HG02571 (cell line): ENCODE measurements around the gene ARHGDIA.
"Not testable (repeated sequence)": the region's sequence is repeated elsewhere in the genome, so short reads cannot be mapped to it uniquely, and the experiment has no call there.

Experiments
- ATAC-seq: cut with Tn5 transposase; IDR thresholded peaks from one replicate; pipeline ENCODE4 v1.9.1; 2021; ENCODE audit warnings: mild to moderate bottlenecking, moderate library complexity; ENCODE audit not compliant: unreplicated experiment

ARHGDIA gene

GRCh38 chr17:81844887-81845286 is 26.2 kb downstream of the ARHGDIA start:
- ATAC-seq, result no peak

GRCh38 chr17:81844327-81844851 is 26.7 kb downstream of the ARHGDIA start:
- no peak for ATAC-seq

GRCh38 chr17:81843713-81844326 is 27.3 kb downstream of the ARHGDIA start:
- ATAC-seq, result no peak

GRCh38 chr17:81842725-81843504 is 28.2 kb downstream of the ARHGDIA start:
- ATAC-seq, result no peak

- no peak for ATAC-seq
Observed at GRCh38 chr17:81842378-81842724, 28.8 kb downstream of the ARHGDIA start.

GRCh38 chr17:81841866-81842265 is 29.3 kb downstream of the ARHGDIA start:
- no peak for ATAC-seq

GRCh38 chr17:81840826-81841778 is 30.0 kb downstream of the ARHGDIA start:
- ATAC-seq, result no peak

GRCh38 chr17:81840059-81840458 is 31.1 kb downstream of the ARHGDIA start:
- not testable (repeated sequence) for ATAC-seq

- no peak for ATAC-seq
Observed at GRCh38 chr17:81839301-81839700, 31.8 kb downstream of the ARHGDIA start.

GRCh38 chr17:81838753-81839255 is 32.3 kb downstream of the ARHGDIA start:
- no peak for ATAC-seq

GRCh38 chr17:81837641-81838040 is 33.5 kb downstream of the ARHGDIA start:
- ATAC-seq, result no peak

- ATAC-seq, result no peak
Observed at GRCh38 chr17:81834831-81835267, 36.3 kb downstream of the ARHGDIA start, which contains the start of gene PPP1R27. TSS of gene PPP1R27 (minus strand) at chr17:81835050. CDS start at chr17:81834953, 97 bp downstream.

GRCh38 chr17:81833921-81834830 is 37.0 kb downstream of the ARHGDIA start:
- ATAC-seq, result no peak

GRCh38 chr17:81833160-81833920 is 37.8 kb downstream of the ARHGDIA start, which contains the start of gene MCRIP1:
TSS of gene MCRIP1 (minus strand) at chr17:81833291. CDS start at chr17:81824506, 8,785 bp downstream.
- ATAC-seq, result peak; percentile 73

- ATAC-seq, result peak; percentile 19
Observed at GRCh38 chr17:81832608-81833159, 38.5 kb downstream of the ARHGDIA start.

GRCh38 chr17:81831957-81832607 is 39.1 kb downstream of the ARHGDIA start:
- no peak for ATAC-seq

GRCh38 chr17:81831563-81831956 is 39.6 kb downstream of the ARHGDIA start:
- no peak for ATAC-seq

GRCh38 chr17:81829858-81830257 is 41.3 kb downstream of the ARHGDIA start:
- ATAC-seq, result no peak
